K562 (cell line): ENCODE data around the gene SLC8A1. TPM values are rescaled to one million over a fixed set of nuclear protein-coding genes. Genes with fewer than 3 reads are reported as not detected.

ENCODE experiments used
- ATAC-seq: fragments of 200-7000 bp; cut with Tn5 transposase; 3 replicates; pipeline ENCODE4 v1.9.1; 2020; ENCODE audit warnings: moderate library complexity
- BruUV-seq: library from RNA; stranded (reverse); fragments of 400-500 nt; replicated peaks from 2 replicates; lab custom pipeline; 2021; lab: Mats Ljungman, UMichigan
- CTCF ChIA-PET: fragments of 300-600 bp; formaldehyde crosslinking; extraction: SDS; loops from one replicate; lab custom pipeline; 2021; ENCODE audit warnings: low intra/inter-chr PET ratio; lab: Yijun Ruan, JAX
- POLR2A ChIA-PET: fragments of 300-600, 350-650 bp; sonication (Branson Sonifier 250); formaldehyde crosslinking; extraction: SDS; loops from one replicate; lab custom pipeline; 2021; ENCODE audit warnings: antibody characterized with exemption, inconsistent platforms; lab: Yijun Ruan, JAX
- DNase-seq, 4 experiments: peaks; one replicate each; pipeline versions ENCODE4 v3.0.0 to v3.0.0-alpha.2; 2011 to 2018; ENCODE audit warnings: low spot score in 3 of 4, mixed read lengths in 3 of 4; ENCODE audit errors: extremely low read depth in 1 of 4
- FAIRE-seq: peaks from 2 replicates; lab custom pipeline; 2011; peaks lifted over from hg19 to GRCh38; lab: Jason Lieb, UNC
- H2AFZ ChIP-seq: 2 replicates; pipeline ENCODE4 v1.6.0; 2011; ENCODE audit warnings: low read depth, low read length, control low read depth, inconsistent platforms
- H3K27ac ChIP-seq: fragments of 200-600 bp; 3 replicates; pipeline ENCODE4 v1.8.0; 2011; ENCODE audit warnings: low read depth, mild to moderate bottlenecking, control low read depth, inconsistent platforms, low read length, moderate library complexity, mixed read lengths; ENCODE audit errors: extremely low read depth
- H3K27me3 ChIP-seq, 2 experiments: fragments of 300-600 bp in 1 of 2; 2 replicates in 1 of 2; 3 replicates in 1 of 2; pipeline versions ENCODE4 v1.6.0 to v1.8.0; 2011; ENCODE audit warnings: inconsistent platforms in 2 of 2, low read length in 2 of 2, mild to moderate bottlenecking in 1 of 2, mixed read lengths in 1 of 2, moderate library complexity in 1 of 2; ENCODE audit not compliant: control insufficient read depth in 2 of 2, insufficient read depth in 2 of 2
- H3K36me3 ChIP-seq: fragments of 300-600 bp; 3 replicates; pipeline ENCODE4 v1.8.0; 2011; ENCODE audit warnings: mild to moderate bottlenecking, low read length, inconsistent platforms; ENCODE audit not compliant: control insufficient read depth, insufficient read depth
- H3K4me1 ChIP-seq, 2 experiments: fragments of 200-600 bp in 1 of 2; replicated peaks in 1 of 2; 2 replicates in 1 of 2; 3 replicates in 1 of 2; pipeline versions ENCODE4 v1.5.1 to v1.8.0; 2011; ENCODE audit warnings: inconsistent platforms in 2 of 2, low read length in 2 of 2, mild to moderate bottlenecking in 1 of 2, mixed read lengths in 1 of 2, moderate library complexity in 1 of 2; ENCODE audit not compliant: control insufficient read depth in 2 of 2, insufficient read depth in 2 of 2
- H3K4me2 ChIP-seq: 2 replicates; pipeline ENCODE4 v1.6.1; 2011; ENCODE audit warnings: low read length, control low read depth, inconsistent platforms, mixed read lengths; ENCODE audit not compliant: insufficient read depth
- H3K4me3 ChIP-seq: fragments of 200-600 bp; sonication (generic), shearing (Covaris generic); 2 replicates; pipeline ENCODE4 v1.5.1; 2016; ENCODE audit warnings: control low read depth, inconsistent platforms
- H3K79me2 ChIP-seq: fragments of 200-600 bp; 3 replicates; pipeline ENCODE4 v1.8.0; 2011; ENCODE audit warnings: low read length, inconsistent platforms; ENCODE audit not compliant: control insufficient read depth, insufficient read depth
- H3K9ac ChIP-seq, 2 experiments: 2 replicates each; pipeline versions ENCODE4 v1.6.0 to v1.6.1; 2011; ENCODE audit warnings: low read depth in 2 of 2, low read length in 2 of 2, control low read depth in 1 of 2, inconsistent platforms in 1 of 2, mild to moderate bottlenecking in 1 of 2, mixed read lengths in 1 of 2; ENCODE audit not compliant: insufficient read depth in 1 of 2
- H3K9me1 ChIP-seq: one replicate; pipeline ENCODE4 v1.6.0; 2011; ENCODE audit warnings: inconsistent platforms, mild to moderate bottlenecking, low read length, moderate library complexity; ENCODE audit not compliant: control insufficient read depth, insufficient read depth
- H3K9me3 ChIP-seq: replicated peaks from 2 replicates; pipeline ENCODE4 v1.5.1; 2011; ENCODE audit warnings: low read depth, low read length, inconsistent platforms; ENCODE audit not compliant: control insufficient read depth, insufficient read depth
- H4K20me1 ChIP-seq: replicated peaks from 2 replicates; pipeline ENCODE4 v1.6.1; 2011; ENCODE audit warnings: low read length, inconsistent platforms, mixed read lengths; ENCODE audit not compliant: control insufficient read depth, insufficient read depth
- DNMT1 ChIP-seq: fragments of 450-650 bp; IDR thresholded peaks from 2 replicates; pipeline ENCODE4 v1.6.1; 2016; ENCODE audit warnings: antibody characterized with exemption, mild to moderate bottlenecking
- EGR1 ChIP-seq: fragments of 450-650 bp; conservative IDR thresholded peaks from 2 replicates; pipeline ENCODE4 v1.6.1; 2017; ENCODE audit warnings: mild to moderate bottlenecking
- ESRRA ChIP-seq: fragments of 450-650 bp; IDR thresholded peaks from 2 replicates; pipeline ENCODE4 v1.6.1; 2014; ENCODE audit warnings: low read depth, mild to moderate bottlenecking, moderate library complexity, borderline replicate concordance
- MCM5 ChIP-seq: fragments of 450-650 bp; IDR thresholded peaks from 2 replicates; pipeline ENCODE4 v1.6.1; 2016; ENCODE audit warnings: low read depth
- MEIS2 ChIP-seq: fragments of 450-650 bp; IDR thresholded peaks from 2 replicates; pipeline ENCODE4 v1.6.1; 2014; ENCODE audit warnings: mild to moderate bottlenecking; ENCODE audit not compliant: partially characterized antibody
- NUFIP1 ChIP-seq: fragments of 450-650 bp; IDR thresholded peaks from 2 replicates; pipeline ENCODE4 v1.6.1; 2018; ENCODE audit not compliant: partially characterized antibody
- ZBTB7A ChIP-seq: IDR thresholded peaks from 2 replicates; pipeline ENCODE4 v1.6.1; 2011; ENCODE audit warnings: low read depth, mild to moderate bottlenecking, low read length, moderate library complexity, borderline replicate concordance; ENCODE audit not compliant: control insufficient read depth
- ZNF174 ChIP-seq: fragments of 250-450 bp; sonication (Bioruptor Pico); IDR thresholded peaks from 2 replicates; pipeline ENCODE4 v1.4.0; 2020; ENCODE audit warnings: mild to moderate bottlenecking
- ZNF583 ChIP-seq: fragments of 250-450 bp; sonication (Bioruptor Pico); IDR thresholded peaks from 2 replicates; pipeline ENCODE4 v1.4.0; 2020
- ZNF589 ChIP-seq: fragments of 200-800 bp; sonication (Bioruptor generic); IDR thresholded peaks from 2 replicates; pipeline ENCODE4 v1.6.1; 2016; ENCODE audit warnings: low read depth, missing genetic modification characterization, missing compliant biosample characterization
- ZNF707 ChIP-seq: fragments of 250-450 bp; sonication (Bioruptor Pico); conservative IDR thresholded peaks from 2 replicates; pipeline ENCODE4 v1.8.0; 2022; ENCODE audit warnings: inconsistent platforms, mild to moderate bottlenecking, moderate library complexity
- WGBS: fragments of 100-300 bp; shearing (Covaris generic); methylation state at CpG from one replicate; pipeline ENCODE4 v1.1.6; 2016; ENCODE audit warnings: low coverage, mixed read lengths; ENCODE audit not compliant: insufficient coverage; ENCODE audit errors: missing lambda C conversion rate; 5-methylcytosine and 5-hydroxymethylcytosine counted together
- in situ Hi-C: fragments of 300-500 bp; cut with MboI; formaldehyde crosslinking; loops from 4 replicates; pipeline ENCODE4 v1.15.0; 2018; ENCODE audit warnings: inconsistent platforms, mixed read lengths
- intact Hi-C: fragments of 100-400 bp; cut with micrococcal nuclease; formaldehyde crosslinking; loops from 2 replicates; pipeline ENCODE4 v1.14.2; 2022
- polyA plus RNA-seq, 8 experiments: library from polyadenylated mRNA; depleted of rRNA in 4 of 8; stranded (reverse) in 5 of 8; unstranded in 3 of 8; fragments of >200 nt; fragmentation: Nextera tagmentation in 2 of 8; fragmentation: Illumina TruSeq in 1 of 8; extraction: Ambion mirVana in 2 of 8; extraction: Trizol in 1 of 8; gene quantifications; 2 replicates each; pipeline versions ENCODE4 v1.2.1 to v1.2.3, GENCODE V29; 2011 to 2014; ENCODE audit warnings: inconsistent platforms in 1 of 8, missing spikeins in 1 of 8
- total RNA-seq, 7 experiments: library from RNA; depleted of rRNA in 6 of 7; stranded (reverse); fragments of >200 nt in 6 of 7; fragmentation: Illumina TruSeq in 2 of 7; extraction: Trizol in 2 of 7; gene quantifications; 2 replicates each; pipeline versions ENCODE4 v1.2.1 to v1.2.3, GENCODE V29; 2011 to 2021; ENCODE audit warnings: low replicate concordance in 1 of 7
- TF ChIP-seq, protein P1 (sequence below): fragments of 450-650 bp; IDR thresholded peaks from 2 replicates; pipeline ENCODE4 v1.7.1; 2018; ENCODE audit warnings: mild to moderate bottlenecking, low read depth; ENCODE audit not compliant: partially characterized antibody
- TF ChIP-seq, protein P2 (sequence below): fragments of 200-800 bp; sonication (Bioruptor generic); IDR thresholded peaks from 2 replicates; pipeline ENCODE4 v1.6.1; 2017; ENCODE audit warnings: missing genetic modification characterization, missing compliant biosample characterization

The SLC8A1 gene
- total and polyA plus RNA-seq, 9 of the 15 experiments (the other 6 are each of a cell fraction or from before 2014, with no cell fraction given) = not detected

DNA sequence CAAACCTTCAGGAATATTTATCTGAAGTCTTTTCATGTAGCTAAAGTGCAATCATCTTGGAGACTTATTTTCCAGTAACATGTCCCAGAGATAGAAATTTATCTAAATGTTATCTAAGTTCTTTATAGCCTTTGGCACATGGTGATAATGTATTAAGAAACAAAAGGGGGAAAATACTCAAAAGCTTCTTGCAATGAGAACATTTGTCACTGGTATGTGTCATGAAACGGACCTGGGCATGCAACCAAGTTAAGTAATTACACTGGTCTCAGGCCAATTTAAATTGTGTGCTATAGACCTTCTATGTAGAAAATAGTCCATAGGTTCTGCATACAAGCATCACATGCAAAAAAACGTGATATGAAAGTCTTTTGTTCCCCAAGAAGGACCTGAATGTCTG is 136.2 kb downstream of the SLC8A1 start:
- Histone ChIP-seq H3K27me3 (no peaks in the 10 kb centered on the region), H4K20me1 (no peaks in the 10 kb centered on the region), H3K79me2 (no peaks in the 10 kb centered on the region), H3K4me2 (no peak overlapping the region), H3K4me1 (no peaks in the 10 kb centered on the region), H3K36me3 (no peaks in the 10 kb centered on the region), H3K4me3 (no peak overlapping the region), H3K9ac (no peak overlapping the region), H3K9me1 (no peaks in the 10 kb centered on the region), H2AFZ (no peak overlapping the region), H3K9me3 (no peaks in the 10 kb centered on the region), H3K27ac (no peak overlapping the region)
- intact Hi-C loops = no loop called here
- no peak for ATAC-seq
- CTCF ChIA-PET = no interaction called here
- no peak for FAIRE-seq
- in situ Hi-C loops = no loop called here
- 0% methylated on average over 2 of the region's 2 CpGs for WGBS
- DNase-seq = no peak
- POLR2A ChIA-PET = no interaction called here
- BruUV-seq = no TSS peak
- TF ChIP-seq ZBTB7A (no peak), MEIS2 (no peak), ESRRA (no peak), MCM5 (no peak), EGR1 (no peak), ZNF707 (CRISPR knock-in tag) (no peak), DNMT1 (no peak), ZNF583 (CRISPR knock-in tag) (no peak), ZNF589 (CRISPR knock-in tag) (no peak), ZNF174 (CRISPR knock-in tag) (no peak), NUFIP1 (no peak)
- TF ChIP-seq, protein P1, sequence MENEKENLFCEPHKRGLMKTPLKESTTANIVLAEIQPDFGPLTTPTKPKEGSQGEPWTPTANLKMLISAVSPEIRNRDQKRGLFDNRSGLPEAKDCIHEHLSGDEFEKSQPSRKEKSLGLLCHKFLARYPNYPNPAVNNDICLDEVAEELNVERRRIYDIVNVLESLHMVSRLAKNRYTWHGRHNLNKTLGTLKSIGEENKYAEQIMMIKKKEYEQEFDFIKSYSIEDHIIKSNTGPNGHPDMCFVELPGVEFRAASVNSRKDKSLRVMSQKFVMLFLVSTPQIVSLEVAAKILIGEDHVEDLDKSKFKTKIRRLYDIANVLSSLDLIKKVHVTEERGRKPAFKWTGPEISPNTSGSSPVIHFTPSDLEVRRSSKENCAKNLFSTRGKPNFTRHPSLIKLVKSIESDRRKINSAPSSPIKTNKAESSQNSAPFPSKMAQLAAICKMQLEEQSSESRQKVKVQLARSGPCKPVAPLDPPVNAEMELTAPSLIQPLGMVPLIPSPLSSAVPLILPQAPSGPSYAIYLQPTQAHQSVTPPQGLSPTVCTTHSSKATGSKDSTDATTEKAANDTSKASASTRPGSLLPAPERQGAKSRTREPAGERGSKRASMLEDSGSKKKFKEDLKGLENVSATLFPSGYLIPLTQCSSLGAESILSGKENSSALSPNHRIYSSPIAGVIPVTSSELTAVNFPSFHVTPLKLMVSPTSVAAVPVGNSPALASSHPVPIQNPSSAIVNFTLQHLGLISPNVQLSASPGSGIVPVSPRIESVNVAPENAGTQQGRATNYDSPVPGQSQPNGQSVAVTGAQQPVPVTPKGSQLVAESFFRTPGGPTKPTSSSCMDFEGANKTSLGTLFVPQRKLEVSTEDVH = no peak
- TF ChIP-seq, protein P2, sequence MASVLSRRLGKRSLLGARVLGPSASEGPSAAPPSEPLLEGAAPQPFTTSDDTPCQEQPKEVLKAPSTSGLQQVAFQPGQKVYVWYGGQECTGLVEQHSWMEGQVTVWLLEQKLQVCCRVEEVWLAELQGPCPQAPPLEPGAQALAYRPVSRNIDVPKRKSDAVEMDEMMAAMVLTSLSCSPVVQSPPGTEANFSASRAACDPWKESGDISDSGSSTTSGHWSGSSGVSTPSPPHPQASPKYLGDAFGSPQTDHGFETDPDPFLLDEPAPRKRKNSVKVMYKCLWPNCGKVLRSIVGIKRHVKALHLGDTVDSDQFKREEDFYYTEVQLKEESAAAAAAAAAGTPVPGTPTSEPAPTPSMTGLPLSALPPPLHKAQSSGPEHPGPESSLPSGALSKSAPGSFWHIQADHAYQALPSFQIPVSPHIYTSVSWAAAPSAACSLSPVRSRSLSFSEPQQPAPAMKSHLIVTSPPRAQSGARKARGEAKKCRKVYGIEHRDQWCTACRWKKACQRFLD = no peak
